SK-N-SH (cell line): ENCODE results near the gene QSOX2. TPM values are rescaled to one million over a fixed set of nuclear protein-coding genes. Genes with fewer than 3 reads are reported as not detected.
A peak's percentile ranks its signal among the peaks of the same experiment; 100 is the strongest.

Experiments
- CTCF ChIA-PET: fragments of 300-600, 350-600 bp; formaldehyde crosslinking; extraction: SDS; loops from one replicate; lab custom pipeline; 2021; lab: Yijun Ruan, JAX
- POLR2A ChIA-PET: fragments of 350-600 bp; sonication (Branson Sonifier 250); formaldehyde crosslinking; extraction: SDS; loops from one replicate; lab custom pipeline; 2020; ENCODE audit warnings: antibody characterized with exemption, inconsistent platforms; lab: Yijun Ruan, JAX
- DNase-seq: peaks from one replicate; pipeline ENCODE4 v3.0.0; 2012
- H2AFZ ChIP-seq: fragments of 200-600 bp; sonication (generic); 2 replicates; pipeline ENCODE4 v1.8.1; 2016; ENCODE audit warnings: antibody characterized with exemption, mild to moderate bottlenecking, low read depth
- H3F3A ChIP-seq: fragments of 200-600 bp; sonication (generic); replicated peaks from 2 replicates; pipeline ENCODE3; 2016; ENCODE audit warnings: antibody characterized with exemption, mild to moderate bottlenecking; ENCODE audit not compliant: insufficient read depth
- H3K27ac ChIP-seq, 2 experiments: fragments of 200-500 bp in 1 of 2; fragments of 200-600 bp in 1 of 2; sonication (Bioruptor generic) in 1 of 2; sonication (generic), shearing (Covaris generic) in 1 of 2; 2 replicates each; pipeline versions ENCODE4 v1.5.1 to v1.6.1; 2014 to 2016; ENCODE audit warnings: low read depth in 2 of 2, inconsistent platforms in 1 of 2, low read length in 1 of 2, mild to moderate bottlenecking in 1 of 2, mixed read lengths in 1 of 2
- H3K27me3 ChIP-seq: fragments of 200-600 bp; sonication (generic), shearing (Covaris generic); 2 replicates; pipeline ENCODE4 v1.6.1; 2016; ENCODE audit warnings: mixed run types; ENCODE audit not compliant: insufficient read depth
- H3K36me3 ChIP-seq, 2 experiments: fragments of 200-500 bp in 1 of 2; fragments of 200-600 bp in 1 of 2; sonication (Bioruptor generic) in 1 of 2; sonication (generic) in 1 of 2; replicated peaks in 1 of 2; 2 replicates each; pipeline versions ENCODE3 to v1.5.1; 2014 to 2016; ENCODE audit warnings: low read length in 1 of 2, mild to moderate bottlenecking in 1 of 2; ENCODE audit not compliant: insufficient read depth in 2 of 2, control insufficient read depth in 1 of 2
- H3K4me1 ChIP-seq, 2 experiments: fragments of 200-500 bp in 1 of 2; fragments of 200-600 bp in 1 of 2; sonication (Bioruptor generic) in 1 of 2; sonication (generic), shearing (Covaris generic) in 1 of 2; 2 replicates each; pipeline versions ENCODE4 v1.5.1 to v1.6.1; 2014 to 2016; ENCODE audit warnings: low read depth in 1 of 2, low read length in 1 of 2, mixed run types in 1 of 2; ENCODE audit not compliant: insufficient read depth in 2 of 2, control insufficient read depth in 1 of 2
- H3K4me2 ChIP-seq: fragments of 200-600 bp; sonication (generic), shearing (Covaris generic); 2 replicates; pipeline ENCODE4 v1.6.1; 2017; ENCODE audit warnings: mixed run types
- H3K4me3 ChIP-seq, 2 experiments: fragments of 200-500 bp in 1 of 2; fragments of 200-600 bp in 1 of 2; sonication (Bioruptor generic) in 1 of 2; sonication (generic), shearing (Covaris generic) in 1 of 2; 2 replicates each; pipeline versions ENCODE4 v1.5.1 to v1.8.1; 2014 to 2016; ENCODE audit warnings: low read depth in 2 of 2, inconsistent platforms in 1 of 2, low read length in 1 of 2, mild to moderate bottlenecking in 1 of 2, mixed read lengths in 1 of 2, moderate library complexity in 1 of 2
- H3K79me2 ChIP-seq: fragments of 200-600 bp; sonication (generic); 2 replicates; pipeline ENCODE4 v1.8.1; 2017; ENCODE audit warnings: mild to moderate bottlenecking; ENCODE audit not compliant: insufficient read depth
- H3K9ac ChIP-seq: fragments of 200-600 bp; sonication (generic); 2 replicates; pipeline ENCODE4 v1.6.1; 2017; ENCODE audit warnings: mixed run types
- H3K9me2 ChIP-seq: fragments of 200-600 bp; sonication (generic); 2 replicates; pipeline ENCODE4 v1.6.1; 2017; ENCODE audit warnings: mixed run types
- H3K9me3 ChIP-seq: fragments of 200-600 bp; sonication (generic); 2 replicates; pipeline ENCODE4 v1.6.1; 2017; ENCODE audit warnings: mixed run types, mild to moderate bottlenecking, moderate library complexity
- H4K20me1 ChIP-seq: fragments of 200-600 bp; sonication (generic); 2 replicates; pipeline ENCODE4 v1.6.1; 2017; ENCODE audit warnings: mild to moderate bottlenecking, mixed run types; ENCODE audit not compliant: insufficient read depth
- EP300 ChIP-seq, 2 experiments: IDR thresholded peaks; 2 replicates each; pipeline versions ENCODE4 v1.4.0 to v1.6.1; 2012; ENCODE audit warnings: borderline replicate concordance in 1 of 2, low read depth in 1 of 2, low read length in 1 of 2
- MEF2A ChIP-seq: IDR thresholded peaks from 2 replicates; pipeline ENCODE4 v1.4.0; 2012; ENCODE audit warnings: low read depth, borderline replicate concordance
- MXI1 ChIP-seq: IDR thresholded peaks from 2 replicates; pipeline ENCODE4 v1.6.1; 2012; ENCODE audit warnings: mild to moderate bottlenecking, low read depth, low read length, improper control_type of control experiment
- NFIC ChIP-seq: IDR thresholded peaks from 2 replicates; pipeline ENCODE4 v1.4.0; 2012; ENCODE audit warnings: borderline replicate concordance
- NRF1 ChIP-seq: IDR thresholded peaks from 2 replicates; pipeline ENCODE4 v1.6.1; 2012; ENCODE audit warnings: low read depth, mild to moderate bottlenecking, low read length
- RCOR1 ChIP-seq: fragments of 150-350 bp; IDR thresholded peaks from 2 replicates; pipeline ENCODE4 v1.6.1; 2017; ENCODE audit warnings: antibody characterized with exemption, low read length
- REST ChIP-seq: IDR thresholded peaks from 2 replicates; pipeline ENCODE4 v1.6.1; 2012; ENCODE audit warnings: mild to moderate bottlenecking, low read depth, low read length, moderate library complexity
- WGBS: methylation state at CpG from one replicate; pipeline ENCODE4 v1.1.6; 2017; ENCODE audit warnings: low lambda C conversion rate; 5-methylcytosine and 5-hydroxymethylcytosine counted together
- polyA plus RNA-seq, 3 experiments: library from polyadenylated mRNA; depleted of rRNA; stranded (reverse); fragments of >200 nt; gene quantifications; 2 replicates each; pipeline ENCODE4 v1.2.3, GENCODE V29; 2012
- TF ChIP-seq, protein P1 (sequence below): IDR thresholded peaks from 2 replicates; pipeline ENCODE4; 2012
- TF ChIP-seq, protein P2 (sequence below): fragments of 150-350 bp; IDR thresholded peaks from 2 replicates; pipeline ENCODE4 v1.6.1; 2017; ENCODE audit warnings: antibody characterized with exemption, low read length, low read depth, borderline replicate concordance

Gene QSOX2
- polyA plus RNA-seq, 1 of the 3 experiments (the other 2 are of a cell fraction): 26.6 TPM

GRCh38 chr9:136206602-136207275 lies 38.9 kb downstream of the QSOX2 start:
- H3K9ac ChIP-seq: no peak overlapping the region
- no peak overlapping the region for H3K4me3 ChIP-seq
- TF ChIP-seq, protein P1, sequence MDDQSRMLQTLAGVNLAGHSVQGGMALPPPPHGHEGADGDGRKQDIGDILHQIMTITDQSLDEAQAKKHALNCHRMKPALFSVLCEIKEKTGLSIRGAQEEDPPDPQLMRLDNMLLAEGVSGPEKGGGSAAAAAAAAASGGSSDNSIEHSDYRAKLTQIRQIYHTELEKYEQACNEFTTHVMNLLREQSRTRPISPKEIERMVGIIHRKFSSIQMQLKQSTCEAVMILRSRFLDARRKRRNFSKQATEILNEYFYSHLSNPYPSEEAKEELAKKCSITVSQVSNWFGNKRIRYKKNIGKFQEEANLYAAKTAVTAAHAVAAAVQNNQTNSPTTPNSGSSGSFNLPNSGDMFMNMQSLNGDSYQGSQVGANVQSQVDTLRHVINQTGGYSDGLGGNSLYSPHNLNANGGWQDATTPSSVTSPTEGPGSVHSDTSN: no peak
- TF ChIP-seq RCOR1 (peak; percentile 40; the same call in 1 of the 2 replicates), EP300 (IDR thresholded peaks at IDR 0.05; ENCODE audit: borderline replicate concordance in 1 of 2, low read depth in 1 of 2, low read length in 1 of 2) (0 out of 4 replicates have a peak, but pooled peaks of 1 of the 2 experiments have one; percentile 18), MXI1 (peak; percentile 43; the same call in 1 of the 2 replicates)
- WGBS: 83% methylated on average over 16 of the region's 16 CpGs
- ChIA-PET POLR2A (no interaction called here), CTCF (interaction anchor here (1.2 to 3.4 kb wide), 7 partner anchors 13 to 77 kb away, joined by 3 to 16 read pairs (median 5); no protein-coding TSS in a partner anchor)
- H3K4me2 ChIP-seq: no peak overlapping the region
- H3F3A ChIP-seq: no peaks in the 10 kb centered on the region
- H4K20me1 ChIP-seq: peaks cover 30% of the 10 kb centered on the region
- no peak overlapping the region for H3K27ac ChIP-seq
- H3K79me2 ChIP-seq: no peaks in the 10 kb centered on the region
- peaks cover 0 to 8% of the 10 kb centered on the region in 2 experiments for H3K36me3 ChIP-seq
- no peaks in the 10 kb centered on the region for H3K9me3 ChIP-seq
- H3K9me2 ChIP-seq: no peaks in the 10 kb centered on the region
- no peak overlapping the region for H2AFZ ChIP-seq
- H3K4me1 ChIP-seq: peaks cover 0 to 9% of the 10 kb centered on the region in 2 experiments; a peak in 1 of 4 replicates
- peak; percentile 80 for DNase-seq
- H3K27me3 ChIP-seq: peaks cover 20% of the 10 kb centered on the region

DNA sequence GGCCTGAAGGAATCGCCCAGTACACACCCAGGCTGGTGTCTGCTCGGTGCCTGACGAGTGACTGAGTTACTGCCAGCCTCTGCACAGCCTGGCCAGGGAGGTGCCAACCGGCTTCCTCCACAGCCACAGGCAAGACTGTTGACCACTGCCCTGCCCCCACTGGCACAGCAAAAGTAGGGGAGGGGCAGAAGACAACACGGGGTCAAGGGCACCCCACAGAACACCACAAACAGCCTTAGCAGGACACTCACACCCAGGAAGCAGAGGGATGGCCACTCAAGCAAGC lies 40.0 kb downstream of the QSOX2 start:
- Histone ChIP-seq H2AFZ (no peak overlapping the region), H4K20me1 (peaks cover 37% of the 10 kb centered on the region), H3K9me2 (no peaks in the 10 kb centered on the region), H3F3A (no peaks in the 10 kb centered on the region), H3K4me1 (peaks cover 0 to 9% of the 10 kb centered on the region in 2 experiments; a peak in 1 of 4 replicates), H3K4me3 (no peak overlapping the region), H3K27ac (no peak overlapping the region), H3K36me3 (peaks cover 0 to 6% of the 10 kb centered on the region in 2 experiments), H3K9me3 (no peaks in the 10 kb centered on the region)
- no peak for DNase-seq
- POLR2A ChIA-PET: no interaction called here
- no peak for TF ChIP-seq NFIC
- TF ChIP-seq, all 33 proteins: peak for 0
- WGBS: 81% methylated on average over 3 of the region's 5 CpGs
- CTCF ChIA-PET: interaction anchor here (1.3 to 1.7 kb wide), 3 partner anchors 14 to 57 kb away, joined by 4 to 5 read pairs (median 5); no protein-coding TSS in a partner anchor
- Histone ChIP-seq H3K9ac (no peak overlapping the region), H3K27me3 (peaks cover 31% of the 10 kb centered on the region), H3K79me2 (no peaks in the 10 kb centered on the region), H3K4me2 (no peak overlapping the region)

GRCh38 chr9:136204838-136205706 lies 40.5 kb downstream of the QSOX2 start, which contains the start of gene LHX3:
Gene LHX3 (minus strand): TSS chr9:136205128. CDS start chr9:136205012, 116 bp downstream.
- H3K9me2 ChIP-seq: no peaks in the 10 kb centered on the region
- peaks cover 36% of the 10 kb centered on the region for H3K27me3 ChIP-seq
- no peak within 1 kb of the TSS for H3K27ac ChIP-seq
- peaks cover 40% of the 10 kb centered on the region for H4K20me1 ChIP-seq
- no peak within 1 kb of the TSS for H3K9ac ChIP-seq
- H3K4me3 ChIP-seq: no peak within 1 kb of the TSS
- no peak for DNase-seq
- H3K4me2 ChIP-seq: no peak within 1 kb of the TSS
- H3K79me2 ChIP-seq: no peaks in the 10 kb centered on the region
- H3K36me3 ChIP-seq: peaks cover 0 to 6% of the 10 kb centered on the region in 2 experiments
- 93% methylated on average over 44 of the region's 70 CpGs for WGBS
- H3F3A ChIP-seq: no peaks in the 10 kb centered on the region
- POLR2A ChIA-PET: no interaction called here
- no peaks in the 10 kb centered on the region for H3K9me3 ChIP-seq
- H2AFZ ChIP-seq: no peak within 1 kb of the TSS
- H3K4me1 ChIP-seq: peaks cover 0 to 9% of the 10 kb centered on the region in 2 experiments; a peak in 1 of 4 replicates
- CTCF ChIA-PET: interaction anchor here (0.6 to 1.5 kb wide), 4 partner anchors 13 to 78 kb away, joined by 3 to 5 read pairs (median 4); no protein-coding TSS in a partner anchor
- no peak for TF ChIP-seq MEF2A
- peak; percentile 90 for TF ChIP-seq REST
- no peak for TF ChIP-seq NRF1
- TF ChIP-seq, protein P2, sequence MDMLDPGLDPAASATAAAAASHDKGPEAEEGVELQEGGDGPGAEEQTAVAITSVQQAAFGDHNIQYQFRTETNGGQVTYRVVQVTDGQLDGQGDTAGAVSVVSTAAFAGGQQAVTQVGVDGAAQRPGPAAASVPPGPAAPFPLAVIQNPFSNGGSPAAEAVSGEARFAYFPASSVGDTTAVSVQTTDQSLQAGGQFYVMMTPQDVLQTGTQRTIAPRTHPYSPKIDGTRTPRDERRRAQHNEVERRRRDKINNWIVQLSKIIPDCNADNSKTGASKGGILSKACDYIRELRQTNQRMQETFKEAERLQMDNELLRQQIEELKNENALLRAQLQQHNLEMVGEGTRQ: no peak
